HCT116 (cell line): ENCODE data around the gene RARB. TPM values are rescaled to one million over a fixed set of nuclear protein-coding genes. Genes with fewer than 3 reads are reported as not detected.

Source experiments
- ATAC-seq: fragments of 200-7000 bp; cut with Tn5 transposase; 2 replicates; pipeline ENCODE4 v1.9.1; 2020; ENCODE audit warnings: mild to moderate bottlenecking, moderate library complexity
- BruUV-seq: library from RNA; stranded (reverse); fragments of 400-500 nt; replicated peaks from 2 replicates; lab custom pipeline; 2021; lab: Mats Ljungman, UMichigan
- CTCF ChIA-PET: fragments of 300-600 bp; sonication (Branson Sonifier 250); formaldehyde crosslinking; loops from one replicate; lab custom pipeline; 2021; ENCODE audit warnings: antibody characterized with exemption; lab: Charles Lee
- POLR2A ChIA-PET: fragments of 300-600, 350-600 bp; sonication (Branson Sonifier 250); formaldehyde crosslinking; loops from one replicate; lab custom pipeline; 2021; ENCODE audit warnings: antibody characterized with exemption; lab: Charles Lee
- RAD21 ChIA-PET, 2 experiments: fragments of 300-600 bp; sonication (Branson Sonifier 250); formaldehyde crosslinking; loops; one replicate each; lab custom pipeline; 2023; ENCODE audit warnings: low total read pairs in 2 of 2; ENCODE audit not compliant: uncharacterized antibody in 2 of 2, unreplicated experiment in 2 of 2, low non-redundant PET in 1 of 2; lab: Charles Lee
- DNase-seq: peaks from one replicate; pipeline ENCODE4 v3.0.0-alpha.2; 2010; ENCODE audit warnings: low read depth, low spot score
- H2AFZ ChIP-seq: fragments of 200-600 bp; shearing (Covaris generic), sonication (generic); 2 replicates; pipeline ENCODE4 v1.6.1; 2017; ENCODE audit warnings: low read depth, mixed run types, mixed read lengths, antibody characterized with exemption, low read length; ENCODE audit not compliant: poor library complexity, severe bottlenecking
- H3K27ac ChIP-seq: 2 replicates; pipeline ENCODE4 v1.5.1; 2012; ENCODE audit warnings: low read depth, low read length
- H3K27me3 ChIP-seq: fragments of 200-600 bp; sonication (generic); 2 replicates; pipeline ENCODE4 v1.6.1; 2016; ENCODE audit warnings: mixed run types, low read length, mixed read lengths; ENCODE audit not compliant: insufficient read depth
- H3K36me3 ChIP-seq, 2 experiments: fragments of 200-500 bp in 1 of 2; fragments of 200-600 bp in 1 of 2; sonication (Bioruptor generic) in 1 of 2; sonication (generic) in 1 of 2; 2 replicates each; pipeline versions ENCODE4 v1.5.1 to v1.6.1; 2014 to 2016; ENCODE audit warnings: low read length in 2 of 2, inconsistent platforms in 1 of 2, mixed read lengths in 1 of 2, mixed run types in 1 of 2; ENCODE audit not compliant: insufficient read depth in 2 of 2, control insufficient read depth in 1 of 2
- H3K4me1 ChIP-seq, 2 experiments: fragments of 200-600 bp in 1 of 2; sonication (generic) in 1 of 2; 2 replicates each; pipeline versions ENCODE4 v1.5.1 to v1.6.1; 2012 to 2017; ENCODE audit warnings: low read length in 2 of 2, inconsistent platforms in 1 of 2, mild to moderate bottlenecking in 1 of 2, mixed read lengths in 1 of 2, mixed run types in 1 of 2, moderate library complexity in 1 of 2; ENCODE audit not compliant: insufficient read depth in 2 of 2, control insufficient read depth in 1 of 2
- H3K4me2 ChIP-seq: fragments of 200-600 bp; sonication (generic); 2 replicates; pipeline ENCODE4 v1.6.1; 2017; ENCODE audit warnings: mixed run types, low read length, mixed read lengths
- H3K4me3 ChIP-seq, 2 experiments: fragments of 200-600 bp in 1 of 2; sonication (generic) in 1 of 2; replicated peaks in 1 of 2; 2 replicates each; pipeline ENCODE4 v1.5.1; 2011 to 2016; ENCODE audit warnings: low read length in 2 of 2, control low read depth in 1 of 2, low read depth in 1 of 2, mild to moderate bottlenecking in 1 of 2, mixed read lengths in 1 of 2, mixed run types in 1 of 2
- H3K79me2 ChIP-seq: fragments of 200-600 bp; sonication (generic); 2 replicates; pipeline ENCODE4 v1.6.1; 2017; ENCODE audit warnings: mild to moderate bottlenecking, mixed run types, low read length, moderate library complexity, mixed read lengths; ENCODE audit not compliant: insufficient read depth
- H3K9ac ChIP-seq: fragments of 200-600 bp; sonication (generic); 2 replicates; pipeline ENCODE4 v1.6.1; 2016; ENCODE audit warnings: low read length, mixed read lengths
- H3K9me2 ChIP-seq: fragments of 200-600 bp; sonication (generic), shearing (Covaris generic); 2 replicates; pipeline ENCODE4 v1.6.1; 2017; ENCODE audit warnings: mixed run types, mild to moderate bottlenecking, moderate library complexity; ENCODE audit not compliant: insufficient read depth
- H3K9me3 ChIP-seq, 2 experiments: fragments of 200-500 bp in 1 of 2; fragments of 200-600 bp in 1 of 2; sonication (Bioruptor generic) in 1 of 2; sonication (generic) in 1 of 2; 2 replicates each; pipeline ENCODE4 v1.6.1; 2014 to 2017; ENCODE audit warnings: low read length in 2 of 2, mixed read lengths in 2 of 2, inconsistent platforms in 1 of 2, low read depth in 1 of 2, mild to moderate bottlenecking in 1 of 2, mixed run types in 1 of 2, moderate library complexity in 1 of 2; ENCODE audit not compliant: control insufficient read depth in 1 of 2, insufficient read depth in 1 of 2
- H4K20me1 ChIP-seq: fragments of 200-600 bp; sonication (generic), shearing (Covaris generic); 2 replicates; pipeline ENCODE4 v1.6.1; 2017; ENCODE audit warnings: mixed run types, mild to moderate bottlenecking, moderate library complexity; ENCODE audit not compliant: insufficient read depth
- ATF3 ChIP-seq: IDR thresholded peaks from 2 replicates; pipeline ENCODE4 v1.6.1; 2012
- CBX3 ChIP-seq: IDR thresholded peaks from 2 replicates; pipeline ENCODE4 v1.6.1; 2012; ENCODE audit warnings: low read depth
- CTCF ChIP-seq, 3 experiments: fragments of 200-600 bp in 1 of 3; sonication (generic) in 1 of 3; IDR thresholded peaks in 2 of 3; conservative IDR thresholded peaks in 1 of 3; 2 replicates each; pipeline ENCODE4 v1.5.1; 2012 to 2017; ENCODE audit warnings: low read depth in 2 of 3, low read length in 2 of 3, antibody characterized with exemption in 1 of 3, borderline replicate concordance in 1 of 3, control low read depth in 1 of 3, mild to moderate bottlenecking in 1 of 3, mixed read lengths in 1 of 3, mixed run types in 1 of 3, moderate library complexity in 1 of 3; ENCODE audit not compliant: insufficient read depth in 1 of 3
- EGR1 ChIP-seq: IDR thresholded peaks from 2 replicates; pipeline ENCODE4 v1.6.1; 2012; ENCODE audit warnings: low read depth
- EZH2phosphoT487 ChIP-seq: fragments of 200-600 bp; IDR thresholded peaks from 2 replicates; pipeline ENCODE4 v1.6.1; 2018; ENCODE audit warnings: antibody characterized with exemption, borderline replicate concordance
- FOSL1 ChIP-seq: IDR thresholded peaks from 2 replicates; pipeline ENCODE4 v1.6.1; 2012; ENCODE audit warnings: low read depth
- JUND ChIP-seq: IDR thresholded peaks from 2 replicates; pipeline ENCODE4 v1.6.1; 2012
- POLR2A ChIP-seq: IDR thresholded peaks from 2 replicates; pipeline ENCODE4 v1.7.0; 2011; ENCODE audit warnings: borderline replicate concordance; ENCODE audit not compliant: insufficient read depth, insufficient read length; ENCODE audit errors: extremely low read depth
- POLR2AphosphoS5 ChIP-seq: IDR thresholded peaks from 2 replicates; pipeline ENCODE4 v1.6.1; 2011; ENCODE audit warnings: mild to moderate bottlenecking, low read depth, low read length, moderate library complexity
- RAD21 ChIP-seq: IDR thresholded peaks from 2 replicates; pipeline ENCODE4 v1.6.1; 2012; ENCODE audit warnings: low read depth, mild to moderate bottlenecking
- SIN3A ChIP-seq: IDR thresholded peaks from 2 replicates; pipeline ENCODE4 v1.6.1; 2012; ENCODE audit warnings: low read depth
- SP1 ChIP-seq: IDR thresholded peaks from 2 replicates; pipeline ENCODE4 v1.6.1; 2012; ENCODE audit warnings: low read depth
- SRF ChIP-seq: IDR thresholded peaks from 2 replicates; pipeline ENCODE4 v1.6.1; 2012; ENCODE audit warnings: low read depth
- TCF7L2 ChIP-seq: IDR thresholded peaks from 2 replicates; pipeline ENCODE4 v1.7.0; 2011; ENCODE audit warnings: borderline replicate concordance, inconsistent platforms; ENCODE audit not compliant: insufficient read depth, insufficient read length; ENCODE audit errors: extremely low read depth
- YY1 ChIP-seq: IDR thresholded peaks from 2 replicates; pipeline ENCODE4 v1.6.1; 2011; ENCODE audit warnings: low read length, low read depth, moderate library complexity, mild to moderate bottlenecking; ENCODE audit not compliant: insufficient replicate concordance; ENCODE audit errors: extremely low read depth
- ZFX ChIP-seq: fragments of 450-650 bp; IDR thresholded peaks from 2 replicates; pipeline ENCODE4 v1.6.1; 2017
- intact Hi-C: fragments of 100-400 bp; cut with micrococcal nuclease; formaldehyde crosslinking; loops from 2 replicates; pipeline ENCODE4 v1.10.0; 2022
- total RNA-seq: library from RNA; stranded (reverse); gene quantifications from one replicate; pipeline ENCODE4 v1.2.1, GENCODE V29; 2021; ENCODE audit not compliant: unreplicated experiment

RARB gene
- total RNA-seq, 1 experiment from 2014 or later: not detected

- CTCF ChIA-PET: no interaction called here
- TF ChIP-seq CBX3 (no peak), CTCF (IDR thresholded peaks at IDR 0.05 in 2 of 3, conservative IDR thresholded peaks at IDR 0.05 in 1 of 3; ENCODE audit: borderline replicate concordance in 1 of 3, insufficient read depth in 1 of 3, low read depth in 2 of 3, low read length in 2 of 3) (no peak), ZFX (no peak), EGR1 (no peak), ATF3 (no peak), FOSL1 (no peak), EZH2phosphoT487 (no peak)
- intact Hi-C loops: no loop called here
Measured at GRCh38 chr3:25489858-25490593, 62.0 kb downstream of the RARB start.

GRCh38 chr3:25493246-25493645 lies 65.2 kb downstream of the RARB start:
- CTCF ChIA-PET: no interaction called here
- TF ChIP-seq POLR2AphosphoS5: no peak
- TF ChIP-seq RAD21: no peak
- TF ChIP-seq SP1: no peak
- no peak for TF ChIP-seq SRF
- TF ChIP-seq JUND: no peak
- no peak for TF ChIP-seq POLR2A
- no peak for TF ChIP-seq ZFX
- no peak for TF ChIP-seq SIN3A
- no peak for TF ChIP-seq YY1
- no peak for TF ChIP-seq EZH2phosphoT487
- no peak for TF ChIP-seq ATF3
- no peak for TF ChIP-seq TCF7L2
- TF ChIP-seq FOSL1: no peak

More at GRCh38 chr3:25489858-25490593, 62.0 kb downstream of the RARB start:
- no peak for ATAC-seq
- Histone ChIP-seq H3K4me1 (no peaks in the 10 kb centered on the region), H3K79me2 (no peaks in the 10 kb centered on the region), H3K27me3 (peaks cover 13% of the 10 kb centered on the region), H3K9me3 (no peaks in the 10 kb centered on the region), H3K36me3 (no peaks in the 10 kb centered on the region), H3K9me2 (no peaks in the 10 kb centered on the region), H4K20me1 (no peaks in the 10 kb centered on the region), H3K27ac (no peak overlapping the region), H2AFZ (no peak overlapping the region), H3K4me3 (no peak overlapping the region), H3K4me2 (no peak overlapping the region), H3K9ac (no peak overlapping the region)
- ChIA-PET RAD21 (no interaction called here), POLR2A (no interaction called here)
- no peak for DNase-seq
- BruUV-seq: no TSS peak

More at GRCh38 chr3:25493246-25493645, 65.2 kb downstream of the RARB start:
- DNase-seq (no peak), ATAC-seq (no peak)
- Histone ChIP-seq H3K79me2 (no peaks in the 10 kb centered on the region), H3K9me3 (no peaks in the 10 kb centered on the region), H3K27ac (no peak overlapping the region), H2AFZ (no peak overlapping the region), H3K9me2 (no peaks in the 10 kb centered on the region), H3K36me3 (no peaks in the 10 kb centered on the region), H3K9ac (no peak overlapping the region), H3K4me2 (no peak overlapping the region), H3K27me3 (0 out of 2 replicates have a peak, but pooled peaks cover 3% of the 10 kb centered on the region), H3K4me1 (no peaks in the 10 kb centered on the region), H3K4me3 (no peak overlapping the region), H4K20me1 (no peaks in the 10 kb centered on the region)
- intact Hi-C loops: no loop called here
- no TSS peak for BruUV-seq
- ChIA-PET RAD21 (no interaction called here), POLR2A (no interaction called here)
